ENCODE data around the gene ZNF480. TPM values are rescaled to one million over a fixed set of nuclear protein-coding genes. Genes with fewer than 3 reads are reported as not detected.
A peak's percentile ranks its signal among the peaks of the same experiment; 100 is the strongest.

The ZNF480 gene
- total RNA-seq, 1 experiment from 2014 or later: 11.5 TPM

GRCh38 chr19:52269338-52270261 lies 27.4 kb upstream of the ZNF480 start, which contains the start of gene ZNF766:
TSS of gene ZNF766 (plus strand) at chr19:52269587. CDS start at chr19:52269614, 27 bp downstream.
- Histone ChIP-seq H3K9ac (ENCODE audit: low read length) (peak within 1 kb of the TSS; percentile 99), H3K4me3 (replicated peaks in 1 of 2; ENCODE audit: low read depth in 1 of 2, low read length in 2 of 2) (peak within 1 kb of the TSS; percentile 98 to 99), H3K9me2 (ENCODE audit: insufficient read depth) (no peaks in the 10 kb centered on the region), H3K4me2 (ENCODE audit: low read length) (peak within 1 kb of the TSS; percentile 73), H3K27ac (ENCODE audit: low read depth, low read length) (peak within 1 kb of the TSS; percentile 84), H3K9me3 (ENCODE audit: control insufficient read depth in 1 of 2, insufficient read depth in 1 of 2, low read depth in 1 of 2, low read length in 2 of 2) (peaks cover 0 to 19% of the 10 kb centered on the region in 2 experiments; a peak in 2 of 4 replicates), H3K4me1 (ENCODE audit: control insufficient read depth in 1 of 2, insufficient read depth in 2 of 2, low read length in 2 of 2) (peaks cover 0 to 16% of the 10 kb centered on the region in 2 experiments; a peak in 2 of 4 replicates), H3K27me3 (ENCODE audit: insufficient read depth, low read length) (no peaks in the 10 kb centered on the region), H3K79me2 (ENCODE audit: insufficient read depth, low read length) (peaks cover 50% of the 10 kb centered on the region), H2AFZ (ENCODE audit: low read depth, low read length, poor library complexity, severe bottlenecking) (no peak within 1 kb of the TSS), H4K20me1 (ENCODE audit: insufficient read depth) (no peaks in the 10 kb centered on the region), H3K36me3 (ENCODE audit: control insufficient read depth in 1 of 2, insufficient read depth in 2 of 2, low read length in 2 of 2) (peaks cover 0 to 15% of the 10 kb centered on the region in 2 experiments; a peak in 2 of 4 replicates)
- RAD21 ChIA-PET (ENCODE audit: low non-redundant PET in 1 of 2, low total read pairs in 2 of 2, uncharacterized antibody in 2 of 2, unreplicated experiment in 2 of 2): no interaction called here
- DNase-seq (ENCODE audit: low read depth, low spot score): peak; percentile 81
- CTCF ChIA-PET: no interaction called here
- TSS peak; percentile 74 for BruUV-seq (replicated peaks)
- intact Hi-C loops (cut with micrococcal nuclease): loop anchor here (2.0 kb wide), 1 partner anchor 27 kb away; the partner anchor contains the start of gene ZNF480
- POLR2A ChIA-PET: no interaction called here
- peak; percentile 98 for ATAC-seq
- TF ChIP-seq EZH2 (IDR thresholded peaks at IDR 0.05) (no peak), SRF (IDR thresholded peaks at IDR 0.05; ENCODE audit: low read depth) (no peak), ELF1 (IDR thresholded peaks at IDR 0.05; ENCODE audit: borderline replicate concordance, low read depth) (peak; percentile 98), TCF7L2 (IDR thresholded peaks at IDR 0.05; ENCODE audit: borderline replicate concordance, extremely low read depth, insufficient read depth, insufficient read length) (no peak), CEBPB (IDR thresholded peaks at IDR 0.05; ENCODE audit: low read depth) (peak; percentile 90), ZNF274 (IDR thresholded peaks at IDR 0.05; ENCODE audit: low read depth, low read length) (no peak), MAX (IDR thresholded peaks at IDR 0.05) (peak; percentile 86), REST (IDR thresholded peaks at IDR 0.05; ENCODE audit: low read depth) (no peak), RAD21 (IDR thresholded peaks at IDR 0.05; ENCODE audit: low read depth) (no peak), ATF3 (IDR thresholded peaks at IDR 0.05) (no peak), POLR2A (IDR thresholded peaks at IDR 0.05; ENCODE audit: borderline replicate concordance, extremely low read depth, insufficient read depth, insufficient read length) (peak; percentile 88), SIN3A (IDR thresholded peaks at IDR 0.05; ENCODE audit: low read depth) (0 out of 2 replicates have a peak, but pooled peaks have one; percentile 68), FOSL1 (IDR thresholded peaks at IDR 0.05; ENCODE audit: low read depth) (no peak), POLR2AphosphoS5 (IDR thresholded peaks at IDR 0.05; ENCODE audit: low read depth, low read length) (peak; percentile 92), CTCF (IDR thresholded peaks at IDR 0.05 in 2 of 3, conservative IDR thresholded peaks at IDR 0.05 in 1 of 3; ENCODE audit: borderline replicate concordance in 1 of 3, insufficient read depth in 1 of 3, low read depth in 2 of 3, low read length in 2 of 3) (no peak), YY1 (IDR thresholded peaks at IDR 0.05; ENCODE audit: extremely low read depth, insufficient replicate concordance, low read depth, low read length) (peak; percentile 50), JUND (IDR thresholded peaks at IDR 0.05) (no peak), SP1 (IDR thresholded peaks at IDR 0.05; ENCODE audit: low read depth) (peak; percentile 80), CBX3 (IDR thresholded peaks at IDR 0.05; ENCODE audit: low read depth) (peak; percentile 31; the same call in 1 of the 2 replicates)

All from HCT116 (cell line).